ENCODE data around the gene PHLPP1. TPM values are rescaled to one million over a fixed set of nuclear protein-coding genes. Genes with fewer than 3 reads are reported as not detected.

Gene PHLPP1
- total RNA-seq, 1 experiment from 2014 or later: 14.1 TPM

DNA sequence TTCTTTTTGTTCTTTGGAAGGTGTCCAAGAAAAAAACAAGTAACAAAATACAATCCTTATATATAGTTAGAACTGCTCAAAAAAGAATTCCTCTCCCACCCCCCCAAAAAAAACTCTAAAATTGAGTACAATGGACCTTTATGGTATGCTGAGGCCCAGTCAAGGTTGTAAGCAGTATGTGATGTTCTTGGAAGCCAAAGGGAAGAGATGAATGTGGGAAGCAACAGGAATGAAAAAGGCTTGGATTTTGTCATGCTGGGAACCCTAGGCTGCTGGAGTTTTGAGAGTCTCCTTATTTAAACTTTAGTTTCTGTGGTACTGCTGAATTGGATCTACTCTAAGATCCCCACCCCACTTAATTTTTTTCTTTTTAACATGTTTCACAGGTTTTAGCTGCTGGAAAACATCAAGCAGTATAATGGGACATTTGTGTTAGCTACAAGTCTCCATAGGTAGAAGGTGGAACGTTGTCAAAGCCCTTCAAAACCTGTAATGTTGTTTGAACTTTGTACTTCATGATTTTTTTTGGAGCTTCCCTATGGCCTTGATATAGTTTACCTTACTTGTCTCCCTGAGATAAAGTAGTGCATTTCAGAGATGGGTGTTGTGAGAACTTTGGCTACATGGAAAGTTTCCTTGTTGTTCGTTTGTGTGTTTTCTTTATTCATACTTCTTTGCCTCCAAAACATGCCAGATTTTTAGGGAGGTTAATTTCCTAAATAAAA, 57.7 kb downstream of the PHLPP1 start:
- TF ChIP-seq, protein P1, sequence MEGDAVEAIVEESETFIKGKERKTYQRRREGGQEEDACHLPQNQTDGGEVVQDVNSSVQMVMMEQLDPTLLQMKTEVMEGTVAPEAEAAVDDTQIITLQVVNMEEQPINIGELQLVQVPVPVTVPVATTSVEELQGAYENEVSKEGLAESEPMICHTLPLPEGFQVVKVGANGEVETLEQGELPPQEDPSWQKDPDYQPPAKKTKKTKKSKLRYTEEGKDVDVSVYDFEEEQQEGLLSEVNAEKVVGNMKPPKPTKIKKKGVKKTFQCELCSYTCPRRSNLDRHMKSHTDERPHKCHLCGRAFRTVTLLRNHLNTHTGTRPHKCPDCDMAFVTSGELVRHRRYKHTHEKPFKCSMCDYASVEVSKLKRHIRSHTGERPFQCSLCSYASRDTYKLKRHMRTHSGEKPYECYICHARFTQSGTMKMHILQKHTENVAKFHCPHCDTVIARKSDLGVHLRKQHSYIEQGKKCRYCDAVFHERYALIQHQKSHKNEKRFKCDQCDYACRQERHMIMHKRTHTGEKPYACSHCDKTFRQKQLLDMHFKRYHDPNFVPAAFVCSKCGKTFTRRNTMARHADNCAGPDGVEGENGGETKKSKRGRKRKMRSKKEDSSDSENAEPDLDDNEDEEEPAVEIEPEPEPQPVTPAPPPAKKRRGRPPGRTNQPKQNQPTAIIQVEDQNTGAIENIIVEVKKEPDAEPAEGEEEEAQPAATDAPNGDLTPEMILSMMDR (conservative IDR thresholded peaks at IDR 0.05; ENCODE audit: low read depth, low read length): no peak
- TF ChIP-seq EZH2 (IDR thresholded peaks at IDR 0.05; ENCODE audit: low read length, unreplicated experiment): no peak
- H3K36me3 ChIP-seq (ENCODE audit: low read depth, low read length): no peaks in the 10 kb centered on the region
- H3K9ac ChIP-seq (ENCODE audit: low read length): no peak overlapping the region
- H3K4me3 ChIP-seq (ENCODE audit: low read length): no peak overlapping the region
- ATAC-seq (no peak), DNase-seq (no peak)
- no peaks in the 10 kb centered on the region for H3F3A ChIP-seq (ENCODE audit: low read length, unreplicated experiment)
- H3K4me2 ChIP-seq (ENCODE audit: low read length): no peak overlapping the region
- H3K79me2 ChIP-seq (ENCODE audit: low read length): peaks cover 79% of the 10 kb centered on the region
- H4K20me1 ChIP-seq (ENCODE audit: low read length): no peaks in the 10 kb centered on the region; the same call in 1 of the 2 replicates
- H2AFZ ChIP-seq (ENCODE audit: low read length): no peak overlapping the region
- H3K27ac ChIP-seq (ENCODE audit: low read length): no peak overlapping the region
- no peaks in the 10 kb centered on the region for H3K27me3 ChIP-seq (ENCODE audit: low read length)
- intact Hi-C loops (cut with micrococcal nuclease): no loop called here
- CTCF ChIA-PET: no interaction called here
- H3K9me2 ChIP-seq (replicated peaks; ENCODE audit: low read length): no peaks in the 10 kb centered on the region
- POLR2A ChIA-PET (ENCODE audit: unreplicated experiment): no interaction called here
- H3K9me3 ChIP-seq (ENCODE audit: low read length): no peaks in the 10 kb centered on the region
- peaks cover 18% of the 10 kb centered on the region for H3K4me1 ChIP-seq (ENCODE audit: insufficient read depth, low read length)
- no TSS peak for BruUV-seq (replicated peaks)

DNA sequence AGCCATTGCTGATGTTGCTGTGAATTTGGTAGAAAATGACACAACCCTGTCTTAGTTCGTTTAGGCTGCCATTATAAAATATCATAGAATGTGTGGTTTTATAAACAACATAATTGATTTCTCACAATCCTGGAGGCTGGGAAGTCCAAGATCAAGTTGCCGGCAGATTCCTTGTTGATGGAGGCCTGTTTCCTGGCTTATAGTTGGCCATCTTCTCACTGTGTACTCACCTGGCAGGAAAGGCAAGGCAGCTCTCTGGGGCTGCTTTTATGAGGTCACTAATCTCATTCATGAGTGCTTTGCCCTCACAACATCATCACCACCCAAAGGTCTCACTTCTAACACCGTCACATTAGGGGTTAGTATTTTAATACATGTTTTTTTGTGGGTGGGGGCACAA, 58.4 kb downstream of the PHLPP1 start:
- POLR2A ChIA-PET (ENCODE audit: unreplicated experiment): no interaction called here

GRCh38 chr18:62776024-62776570, 60.8 kb downstream of the PHLPP1 start:
- peaks cover 5% of the 10 kb centered on the region for H3K4me1 ChIP-seq (ENCODE audit: insufficient read depth, low read length)
- no peak overlapping the region for H3K4me3 ChIP-seq (ENCODE audit: low read length)
- no peaks in the 10 kb centered on the region for H3K9me2 ChIP-seq (replicated peaks; ENCODE audit: low read length)
- no peaks in the 10 kb centered on the region for H3K36me3 ChIP-seq (ENCODE audit: low read depth, low read length)
- no peak overlapping the region for H3K27ac ChIP-seq (ENCODE audit: low read length)
- H4K20me1 ChIP-seq (ENCODE audit: low read length): peaks cover 5% of the 10 kb centered on the region; the same call in 1 of the 2 replicates
- H3K9me3 ChIP-seq (ENCODE audit: low read length): no peaks in the 10 kb centered on the region
- no peak overlapping the region for H2AFZ ChIP-seq (ENCODE audit: low read length)
- no peak for DNase-seq
- intact Hi-C loops (cut with micrococcal nuclease): no loop called here
- ATAC-seq: no peak
- no peak for TF ChIP-seq EZH2 (IDR thresholded peaks at IDR 0.05; ENCODE audit: low read length, unreplicated experiment)
- no peak for TF ChIP-seq EZH2phosphoT487 (IDR thresholded peaks at IDR 0.05; ENCODE audit: borderline replicate concordance, low read length)
- H3F3A ChIP-seq (ENCODE audit: low read length, unreplicated experiment): no peaks in the 10 kb centered on the region
- no TSS peak for BruUV-seq (replicated peaks)
- H3K27me3 ChIP-seq (ENCODE audit: low read length): no peaks in the 10 kb centered on the region
- CTCF ChIA-PET: no interaction called here
- H3K9ac ChIP-seq (ENCODE audit: low read length): no peak overlapping the region
- POLR2A ChIA-PET (ENCODE audit: unreplicated experiment): interaction anchor here (0.6 kb wide), 1 partner anchor 38 kb away, joined by 3 read pairs; no protein-coding TSS in a partner anchor
- no peak overlapping the region for H3K4me2 ChIP-seq (ENCODE audit: low read length)
- H3K79me2 ChIP-seq (ENCODE audit: low read length): peaks cover 91% of the 10 kb centered on the region

More for the DNA sequence above, 58.4 kb downstream of the PHLPP1 start:
- no peaks in the 10 kb centered on the region for H3K27me3 ChIP-seq (ENCODE audit: low read length)
- H2AFZ ChIP-seq (ENCODE audit: low read length): no peak overlapping the region
- CTCF ChIA-PET: no interaction called here
- no peak overlapping the region for H3K4me2 ChIP-seq (ENCODE audit: low read length)
- H3K9me3 ChIP-seq (ENCODE audit: low read length): no peaks in the 10 kb centered on the region
- intact Hi-C loops (cut with micrococcal nuclease): no loop called here
- no peaks in the 10 kb centered on the region for H3F3A ChIP-seq (ENCODE audit: low read length, unreplicated experiment)
- DNase-seq (no peak), ATAC-seq (no peak)
- TF ChIP-seq, protein P1 (conservative IDR thresholded peaks at IDR 0.05; ENCODE audit: low read depth, low read length): no peak
- no peak for TF ChIP-seq EZH2phosphoT487 (IDR thresholded peaks at IDR 0.05; ENCODE audit: borderline replicate concordance, low read length)
- no peak overlapping the region for H3K27ac ChIP-seq (ENCODE audit: low read length)
- peaks cover 83% of the 10 kb centered on the region for H3K79me2 ChIP-seq (ENCODE audit: low read length)
- no peak overlapping the region for H3K9ac ChIP-seq (ENCODE audit: low read length)
- BruUV-seq (replicated peaks): no TSS peak
- no peak overlapping the region for H3K4me3 ChIP-seq (ENCODE audit: low read length)
- no peaks in the 10 kb centered on the region for H3K36me3 ChIP-seq (ENCODE audit: low read depth, low read length)
- H3K4me1 ChIP-seq (ENCODE audit: insufficient read depth, low read length): peaks cover 11% of the 10 kb centered on the region
- no peaks in the 10 kb centered on the region; the same call in 1 of the 2 replicates for H4K20me1 ChIP-seq (ENCODE audit: low read length)
- H3K9me2 ChIP-seq (replicated peaks; ENCODE audit: low read length): no peaks in the 10 kb centered on the region

Data from PC-3 (cell line).